T-helper 22 cell (primary cell): ENCODE measurements around the gene ANKH.
A peak's percentile ranks its signal among the peaks of the same experiment; 100 is the strongest.

Source experiments
- DNase-seq: peaks from one replicate; pipeline ENCODE4 v3.0.0-alpha.2; 2020; ENCODE audit warnings: low read depth

ANKH gene

DNA sequence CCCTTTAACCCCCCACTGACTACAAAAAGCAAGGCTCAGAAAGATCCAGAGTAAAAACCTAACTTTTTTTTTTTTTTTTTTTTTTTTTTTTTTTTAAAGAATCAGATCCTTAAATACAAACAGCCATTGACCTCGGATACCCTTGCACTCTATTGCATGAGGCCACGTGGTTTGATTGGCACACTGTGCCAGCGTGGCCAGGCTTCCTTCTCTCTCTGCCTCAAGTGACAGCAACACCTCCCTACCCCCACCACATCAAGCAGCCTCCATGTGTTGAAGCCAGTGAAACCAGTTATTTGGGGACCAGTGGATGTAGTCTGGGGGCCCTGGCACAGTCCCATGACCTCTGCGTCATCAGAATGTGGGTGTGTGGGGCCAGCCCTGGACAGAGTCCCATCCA, 135.6 kb downstream of the ANKH start:
- no peak for DNase-seq

DNA sequence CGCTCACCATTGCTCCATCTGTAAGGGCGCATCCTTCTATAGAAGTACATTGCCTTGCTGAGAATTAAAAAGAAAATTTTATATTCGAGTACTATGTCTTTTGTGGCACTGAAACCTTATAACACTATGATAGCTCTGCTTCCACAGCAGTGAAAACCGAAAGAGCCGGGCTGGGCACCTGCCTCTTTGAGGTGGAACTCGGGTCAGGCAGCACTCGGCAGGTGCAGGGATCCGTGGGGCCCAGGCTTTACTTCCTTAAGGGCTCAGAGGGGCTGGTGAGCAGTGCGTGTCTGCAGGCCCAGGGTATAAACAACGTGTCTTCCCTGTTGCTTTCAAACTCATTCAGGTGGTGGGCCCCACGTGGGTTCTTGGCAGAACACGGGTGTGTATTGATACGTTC, 137.2 kb downstream of the ANKH start:
- DNase-seq: no peak

GRCh38 chr5:14733661-14734060, 137.9 kb downstream of the ANKH start:
- DNase-seq: no peak

GRCh38 chr5:14732991-14733390, 138.6 kb downstream of the ANKH start:
- no peak for DNase-seq

DNA sequence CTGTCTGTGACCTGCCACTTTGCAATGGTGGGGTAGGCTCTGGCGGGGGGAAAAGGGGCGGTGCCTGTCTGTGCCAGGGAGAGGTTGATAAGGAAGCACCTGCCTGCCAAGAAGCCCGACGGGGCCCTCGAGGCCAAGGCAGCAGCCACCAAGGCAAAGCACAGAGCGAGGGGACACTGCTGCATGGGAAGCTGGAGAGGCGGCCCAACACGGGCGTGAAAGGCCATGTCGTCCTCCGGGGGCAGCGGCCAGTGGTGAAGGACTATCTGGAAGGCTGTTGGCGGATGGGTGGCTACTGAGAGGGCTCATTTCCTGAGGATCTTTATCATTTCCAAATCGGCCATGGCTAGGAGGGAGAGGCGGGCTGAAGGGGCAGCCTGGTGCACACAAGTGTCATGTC, 140.7 kb downstream of the ANKH start:
- DNase-seq: no peak

- no peak for DNase-seq
Measured at GRCh38 chr5:14730466-14730865, 141.1 kb downstream of the ANKH start.

DNA sequence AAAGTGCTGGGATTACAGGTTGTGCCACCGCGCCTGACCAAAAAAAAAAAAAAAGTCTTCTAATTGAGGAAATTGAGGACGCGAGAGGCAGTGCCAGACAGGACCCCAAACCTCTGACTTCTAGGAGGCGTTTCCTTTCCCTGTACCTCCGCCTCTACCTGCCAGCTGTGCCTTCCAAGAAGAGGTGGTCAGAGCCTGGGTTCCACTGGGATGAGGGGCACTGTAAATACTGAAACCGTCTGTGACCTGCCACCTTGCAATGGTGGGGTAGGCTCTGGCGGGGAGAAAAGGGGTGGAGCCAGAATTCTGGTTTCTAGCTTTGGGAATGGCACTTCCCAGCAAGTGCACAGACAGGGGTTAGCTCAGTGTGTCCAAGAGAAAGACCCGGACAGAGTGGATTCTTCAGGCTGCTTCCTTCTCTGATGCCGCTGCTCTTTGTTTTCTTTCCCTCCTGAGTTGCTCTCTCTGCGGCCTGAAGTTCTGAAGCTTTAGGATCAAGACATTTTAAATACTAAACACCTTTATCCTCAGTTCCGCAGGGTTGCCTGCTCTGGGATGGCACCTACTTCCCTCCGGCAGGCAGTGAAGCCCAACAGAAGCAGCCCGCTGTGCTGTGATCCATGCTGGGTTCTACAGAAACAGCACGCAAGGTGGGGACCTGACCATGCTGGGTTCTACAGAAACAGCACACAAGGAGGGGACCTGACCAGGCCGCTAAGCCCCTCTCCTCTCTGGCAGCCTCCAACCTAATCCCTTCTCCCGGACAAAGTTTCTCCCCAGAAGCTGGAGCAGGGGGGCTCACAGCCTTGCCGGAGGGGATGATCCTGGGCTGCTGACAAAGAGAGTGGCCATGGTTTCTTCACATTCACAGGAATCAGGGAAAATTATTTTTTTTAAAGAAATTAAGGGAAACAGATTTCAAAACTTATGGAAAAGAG, 141.9 kb downstream of the ANKH start:
- DNase-seq: no peak

GRCh38 chr5:14728459-14728938, 143.1 kb downstream of the ANKH start:
- DNase-seq: no peak

DNA sequence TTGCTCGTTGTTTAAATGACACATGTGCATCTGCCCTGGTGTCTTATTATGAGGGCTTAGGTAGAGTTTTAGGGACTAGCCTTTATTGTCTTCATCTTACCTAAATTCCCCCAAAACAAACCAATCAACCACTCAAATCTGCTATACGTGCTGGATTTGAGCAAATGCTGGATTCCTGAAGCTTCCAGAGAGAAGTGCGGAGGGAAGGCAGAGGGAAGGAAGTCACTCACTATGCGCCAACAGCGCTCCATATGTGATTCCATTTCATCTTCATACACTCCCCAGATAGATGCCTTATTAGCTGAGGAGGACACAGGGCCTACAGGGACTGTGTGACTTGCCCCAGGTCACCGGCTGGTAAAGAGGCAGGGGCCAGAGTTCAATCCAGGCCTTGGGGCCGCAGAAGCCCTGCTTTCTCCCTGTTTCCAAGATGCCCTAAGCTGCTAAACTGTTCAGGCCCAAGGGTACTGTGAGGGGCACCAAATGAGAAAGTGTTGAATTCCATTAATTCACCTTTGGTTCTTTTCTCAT, 143.6 kb downstream of the ANKH start:
- DNase-seq: no peak

GRCh38 chr5:14727428-14727865, 144.1 kb downstream of the ANKH start:
- peak; percentile 32 for DNase-seq

- DNase-seq: no peak
Measured at GRCh38 chr5:14726066-14726838, 145.3 kb downstream of the ANKH start.

- no peak for DNase-seq
Measured at GRCh38 chr5:14724633-14725032, 146.9 kb downstream of the ANKH start.

DNA sequence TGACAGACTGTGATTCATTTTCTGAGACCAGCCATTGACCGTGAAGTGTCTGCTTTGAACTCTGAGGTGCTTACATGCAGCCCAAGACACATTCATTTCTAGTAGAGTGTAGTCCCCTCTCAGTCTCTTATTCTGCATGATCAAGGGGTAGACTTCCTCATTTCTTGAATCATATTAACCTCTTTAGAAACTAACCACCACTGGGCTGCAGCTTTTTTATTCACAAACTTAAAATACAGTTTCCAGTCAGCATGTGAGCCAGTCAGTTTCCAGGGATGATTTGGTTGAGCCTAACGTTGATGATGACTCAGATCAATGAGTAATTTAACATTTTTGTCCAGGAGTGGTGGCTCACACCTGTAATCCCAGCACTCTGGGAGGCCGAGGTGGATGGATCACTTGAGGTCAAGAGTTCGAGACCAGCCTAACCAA, 147.9 kb downstream of the ANKH start:
- no peak for DNase-seq

GRCh38 chr5:14722923-14723322, 148.7 kb downstream of the ANKH start:
- DNase-seq: no peak

DNA sequence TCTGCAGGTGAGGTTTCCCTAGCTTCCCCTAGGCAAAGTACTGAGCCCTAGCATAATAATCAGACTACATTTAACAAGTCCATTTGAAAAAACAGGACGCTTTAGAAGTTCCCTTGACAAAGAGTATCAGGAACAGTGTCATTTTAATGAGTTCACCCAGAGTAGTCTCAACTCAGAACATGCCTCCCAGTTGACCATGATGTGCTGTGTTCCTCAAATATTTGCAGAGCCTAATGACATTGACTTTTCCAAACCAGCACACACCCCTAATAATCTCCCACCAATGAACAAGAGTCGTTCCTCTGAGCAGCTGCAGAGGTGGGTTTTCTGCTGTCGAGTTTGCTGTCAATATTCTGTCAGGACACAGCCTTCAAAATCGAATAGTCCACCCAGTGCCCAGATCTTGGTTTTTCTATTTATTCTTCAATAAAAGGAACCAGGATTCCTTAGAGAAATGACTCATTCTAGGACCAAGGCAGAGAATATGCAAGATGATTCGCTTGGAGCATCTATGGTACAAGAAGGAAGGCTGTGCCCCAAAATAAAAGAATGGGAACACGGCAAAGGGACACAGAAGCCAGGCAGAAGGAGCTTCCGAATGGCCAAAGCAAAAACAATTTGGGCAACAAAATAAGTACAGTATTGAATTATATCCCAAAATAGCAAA, 149.5 kb downstream of the ANKH start:
- DNase-seq: no peak

DNA sequence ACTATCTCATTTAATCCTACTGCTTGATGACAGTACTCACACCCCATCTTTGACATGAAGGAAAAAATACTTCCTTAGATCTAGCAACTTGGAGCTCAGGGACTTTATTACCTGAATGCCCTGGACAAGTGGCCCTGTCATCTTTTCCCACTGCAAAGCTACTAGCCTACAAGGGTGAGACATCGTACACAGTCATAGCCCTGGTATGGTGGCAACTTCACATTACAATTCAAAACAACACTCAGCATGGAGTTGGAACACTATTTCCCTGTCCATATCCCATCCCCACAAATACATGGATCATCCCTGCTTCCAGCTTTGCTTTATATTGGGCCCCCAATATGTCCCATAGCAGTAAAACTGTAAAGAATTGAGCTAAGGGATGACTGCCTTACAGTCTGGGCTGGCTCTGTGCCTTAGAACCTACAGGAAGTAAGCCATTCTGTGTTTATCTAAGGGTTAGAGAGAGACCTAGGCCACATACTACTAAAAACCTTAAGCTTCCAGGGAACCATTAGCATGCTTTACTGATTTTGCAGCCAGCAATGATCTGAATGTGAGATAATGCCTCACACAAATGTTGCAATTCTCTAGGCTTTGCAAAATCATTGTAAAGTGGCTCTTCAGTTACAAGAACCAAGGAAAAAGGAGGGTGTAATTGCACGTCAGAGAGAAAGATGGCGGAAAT, 151.2 kb downstream of the ANKH start:
- no peak for DNase-seq

DNA sequence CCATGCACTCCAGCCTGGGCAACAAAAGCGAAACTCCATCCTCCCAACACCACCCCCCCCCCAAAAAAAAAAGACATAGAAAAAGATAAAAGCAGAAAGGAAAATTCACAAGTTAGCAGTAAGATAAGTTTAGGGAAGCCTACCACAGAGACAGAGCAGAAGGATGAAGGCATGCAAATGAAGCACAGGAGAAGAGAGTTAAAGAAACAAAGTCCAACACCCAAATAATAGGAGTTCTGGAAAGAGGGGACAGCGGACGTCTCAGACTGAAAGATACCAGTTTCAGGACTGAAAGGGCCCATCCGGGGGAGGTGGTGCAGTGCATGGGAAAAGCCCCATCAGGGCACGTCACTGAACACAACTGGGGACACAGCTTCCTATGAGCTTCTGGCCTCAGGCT, 152.8 kb downstream of the ANKH start:
- no peak for DNase-seq

DNA sequence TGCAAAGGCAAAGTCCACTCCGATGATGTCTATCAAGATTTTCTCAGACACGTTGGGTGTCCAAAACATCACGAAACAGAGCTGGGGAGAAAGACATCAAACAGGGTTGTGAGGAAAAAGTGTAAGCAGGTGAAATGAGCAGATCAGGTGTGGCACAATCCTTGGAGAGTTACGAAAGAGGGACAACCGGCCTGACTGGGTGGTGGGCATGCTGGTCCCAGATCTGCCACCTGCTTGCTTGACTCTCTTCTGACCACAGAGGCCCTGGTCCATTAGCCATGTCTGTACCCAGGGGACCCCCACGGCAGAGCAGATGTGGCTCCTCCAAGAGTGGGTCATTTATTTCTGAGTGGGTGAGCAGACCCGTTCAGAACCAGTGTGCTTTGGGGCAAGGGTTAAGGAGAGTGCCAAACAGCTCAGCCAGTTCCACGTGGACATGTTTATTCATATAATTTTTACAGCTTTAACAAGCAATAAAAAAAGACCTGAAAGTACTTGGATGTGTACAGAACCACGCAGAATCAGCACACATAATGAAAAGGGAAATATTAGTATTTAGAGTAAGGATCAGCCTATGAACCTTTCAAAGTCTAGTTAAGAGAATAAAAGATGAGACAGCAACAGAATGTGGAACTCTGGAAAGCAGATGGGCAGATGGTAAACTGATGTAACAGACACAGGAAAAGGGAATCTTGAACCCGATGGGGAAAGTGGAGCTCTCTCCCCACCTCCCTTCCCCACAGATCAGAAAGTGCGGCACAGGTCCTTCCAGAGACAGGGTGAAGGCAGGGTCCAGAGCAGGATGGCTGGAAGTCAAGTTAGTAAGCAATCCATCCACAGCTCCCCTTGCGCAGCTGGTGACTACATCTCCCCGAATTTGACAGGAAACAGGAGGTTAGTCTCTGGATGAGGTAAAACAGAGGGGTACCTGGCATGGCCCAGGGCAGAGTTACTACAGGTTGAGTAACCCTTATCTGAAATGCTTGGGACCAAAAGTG, 154.5 kb downstream of the ANKH start:
- no peak for DNase-seq

DNA sequence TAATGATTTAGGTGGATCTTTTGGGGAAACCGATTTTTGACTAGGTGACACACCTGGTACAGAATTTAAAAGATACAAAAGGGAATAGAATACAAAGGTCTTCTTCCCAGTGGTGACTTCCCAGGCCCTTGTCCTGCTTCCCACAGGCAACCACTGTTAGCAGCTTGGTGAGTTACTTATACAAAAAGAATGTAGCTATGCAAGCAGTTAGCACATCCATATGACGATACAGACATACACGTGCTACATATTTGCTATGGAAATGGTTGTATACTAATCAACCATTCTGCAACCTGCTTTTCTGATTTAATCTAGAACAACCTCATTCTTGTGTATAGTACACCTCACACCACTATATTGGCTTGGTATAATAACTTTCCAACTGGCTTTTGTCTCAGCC, 156.1 kb downstream of the ANKH start:
- no peak for DNase-seq

- DNase-seq: no peak
Measured at GRCh38 chr5:14714706-14715105, 156.9 kb downstream of the ANKH start.
